H1 (cell line): ENCODE measurements around the gene CIPC. TPM values are rescaled to one million over a fixed set of nuclear protein-coding genes. Genes with fewer than 3 reads are reported as not detected.

ENCODE experiments used
- CTCF ChIA-PET: fragments of 300-600 bp; sonication (Branson Sonifier 250); formaldehyde crosslinking; loops from one replicate; lab custom pipeline; 2021; ENCODE audit not compliant: partially characterized antibody; lab: Charles Lee
- POLR2A ChIA-PET: fragments of 300-600 bp; sonication (Branson Sonifier 250); formaldehyde crosslinking; loops from one replicate; lab custom pipeline; 2021; ENCODE audit warnings: inconsistent platforms; ENCODE audit not compliant: partially characterized antibody; lab: Charles Lee
- DNase-seq, 2 experiments: peaks; one replicate each; pipeline versions ENCODE4 v3.0.0 to v3.0.0-alpha.2; 2010 to 2022; ENCODE audit warnings: low spot score in 2 of 2, low read depth in 1 of 2, mixed read lengths in 1 of 2
- FAIRE-seq: peaks from 2 replicates; lab custom pipeline; 2011; peaks lifted over from hg19 to GRCh38; lab: Jason Lieb, UNC
- H2AFZ ChIP-seq: 2 replicates; pipeline ENCODE4 v1.8.1; 2012; ENCODE audit warnings: low read length, inconsistent platforms
- H2AK5ac ChIP-seq: 2 replicates; pipeline ENCODE4 v1.6.1; 2013; ENCODE audit warnings: low read depth, low read length
- H2BK120ac ChIP-seq: replicated peaks from 2 replicates; pipeline ENCODE3; 2013; ENCODE audit warnings: low read depth, low read length, inconsistent platforms
- H2BK12ac ChIP-seq: 2 replicates; pipeline ENCODE4 v1.6.1; 2013; ENCODE audit warnings: low read depth, low read length
- H2BK15ac ChIP-seq: 2 replicates; pipeline ENCODE4 v1.6.1; 2013; ENCODE audit warnings: low read length
- H2BK20ac ChIP-seq: 2 replicates; pipeline ENCODE4 v1.6.1; 2013; ENCODE audit warnings: low read length
- H2BK5ac ChIP-seq: 2 replicates; pipeline ENCODE4 v1.6.1; 2013; ENCODE audit warnings: low read depth, low read length
- H3K14ac ChIP-seq: 2 replicates; pipeline ENCODE4 v1.6.1; 2013; ENCODE audit warnings: inconsistent platforms; ENCODE audit not compliant: insufficient read length
- H3K18ac ChIP-seq: 2 replicates; pipeline ENCODE4 v1.6.1; 2013; ENCODE audit warnings: low read length; ENCODE audit errors: extremely low read depth
- H3K23ac ChIP-seq: 2 replicates; pipeline ENCODE4 v1.6.1; 2013; ENCODE audit warnings: inconsistent platforms; ENCODE audit not compliant: insufficient read length
- H3K23me2 ChIP-seq: 2 replicates; pipeline ENCODE4 v1.6.1; 2013; ENCODE audit warnings: low read depth, low read length
- H3K27ac ChIP-seq: 2 replicates; pipeline ENCODE4 v1.6.1; 2011; ENCODE audit warnings: low read depth, low read length, inconsistent platforms
- H3K27me3 ChIP-seq, 4 experiments: replicated peaks in 1 of 4; 1 replicate in 1 of 4; 2 replicates in 3 of 4; pipeline versions ENCODE4 v1.6.1 to v1.8.1; 2011 to 2013; ENCODE audit warnings: low read length in 3 of 4, mild to moderate bottlenecking in 3 of 4, inconsistent platforms in 2 of 4, mixed read lengths in 2 of 4, moderate library complexity in 1 of 4; ENCODE audit not compliant: control insufficient read depth in 3 of 4, insufficient read depth in 3 of 4; ENCODE audit errors: extremely low read depth in 1 of 4
- H3K36me3 ChIP-seq, 4 experiments: 2 replicates each; pipeline versions ENCODE4 v1.6.1 to v1.8.1; 2011 to 2013; ENCODE audit warnings: mild to moderate bottlenecking in 4 of 4, low read length in 3 of 4, moderate library complexity in 2 of 4, control low read depth in 1 of 4, inconsistent platforms in 1 of 4; ENCODE audit not compliant: insufficient read depth in 4 of 4, control insufficient read depth in 2 of 4
- H3K4ac ChIP-seq: replicated peaks from 2 replicates; pipeline ENCODE3; 2013; ENCODE audit warnings: low read length, low read depth, mixed read lengths, inconsistent platforms; ENCODE audit not compliant: insufficient read length
- H3K4me1 ChIP-seq, 4 experiments: replicated peaks in 1 of 4; 1 replicate in 1 of 4; 2 replicates in 3 of 4; pipeline versions ENCODE4 v1.6.1 to v1.8.1; 2011 to 2013; ENCODE audit warnings: low read length in 3 of 4, inconsistent platforms in 2 of 4, mixed read lengths in 1 of 4; ENCODE audit not compliant: insufficient read depth in 4 of 4, control insufficient read depth in 3 of 4
- H3K4me2 ChIP-seq, 2 experiments: 2 replicates each; pipeline versions ENCODE4 v1.6.1 to v1.8.1; 2011 to 2013; ENCODE audit warnings: low read depth in 2 of 2, low read length in 2 of 2, control low read depth in 1 of 2, inconsistent platforms in 1 of 2, mild to moderate bottlenecking in 1 of 2; ENCODE audit not compliant: insufficient read depth in 1 of 2
- H3K4me3 ChIP-seq, 4 experiments: fragments of 200-600, 300-600 bp in 1 of 4; sonication (generic), shearing (Covaris generic), sonication (Bioruptor Twin) in 1 of 4; 2 replicates each; pipeline versions ENCODE4 v1.5.1 to v1.8.1; 2011 to 2016; ENCODE audit warnings: low read length in 4 of 4, low read depth in 3 of 4, control low read depth in 2 of 4, inconsistent platforms in 2 of 4, mild to moderate bottlenecking in 2 of 4, mixed read lengths in 1 of 4, moderate library complexity in 1 of 4; ENCODE audit not compliant: insufficient read depth in 2 of 4; ENCODE audit errors: extremely low read depth in 1 of 4
- H3K56ac ChIP-seq: replicated peaks from 2 replicates; pipeline ENCODE3; 2013; ENCODE audit warnings: low read depth, mild to moderate bottlenecking, mixed read lengths, low read length, inconsistent platforms; ENCODE audit not compliant: insufficient read length
- H3K79me1 ChIP-seq: 2 replicates; pipeline ENCODE4 v1.6.1; 2013; ENCODE audit warnings: low read depth, low read length, control low read depth
- H3K79me2 ChIP-seq, 2 experiments: 2 replicates each; pipeline versions ENCODE4 v1.6.1 to v1.8.1; 2012 to 2013; ENCODE audit warnings: low read length in 2 of 2, mild to moderate bottlenecking in 2 of 2, inconsistent platforms in 1 of 2; ENCODE audit not compliant: insufficient read depth in 2 of 2, control insufficient read depth in 1 of 2
- H3K9ac ChIP-seq, 4 experiments: replicated peaks in 1 of 4; 1 replicate in 1 of 4; 2 replicates in 3 of 4; pipeline versions ENCODE4 v1.6.1 to v1.8.1; 2011 to 2013; ENCODE audit warnings: low read depth in 3 of 4, low read length in 3 of 4, control low read depth in 2 of 4, mild to moderate bottlenecking in 2 of 4, moderate library complexity in 2 of 4, inconsistent platforms in 1 of 4; ENCODE audit errors: extremely low read depth in 1 of 4
- H3K9me3 ChIP-seq, 2 experiments: 2 replicates each; pipeline versions ENCODE4 v1.6.1 to v1.8.1; 2012 to 2013; ENCODE audit warnings: mild to moderate bottlenecking in 2 of 2, moderate library complexity in 2 of 2, control low read depth in 1 of 2, inconsistent platforms in 1 of 2, low read depth in 1 of 2, low read length in 1 of 2, mixed read lengths in 1 of 2; ENCODE audit not compliant: insufficient read depth in 2 of 2
- H4K20me1 ChIP-seq, 2 experiments: replicated peaks in 1 of 2; 2 replicates each; pipeline versions ENCODE3 to v1.8.1; 2011 to 2013; ENCODE audit warnings: inconsistent platforms in 2 of 2, low read length in 2 of 2, mild to moderate bottlenecking in 1 of 2; ENCODE audit not compliant: insufficient read depth in 2 of 2, control insufficient read depth in 1 of 2
- H4K5ac ChIP-seq: 2 replicates; pipeline ENCODE4 v1.6.1; 2013; ENCODE audit warnings: low read length, low read depth, mixed read lengths, inconsistent platforms; ENCODE audit not compliant: insufficient read length
- H4K8ac ChIP-seq: 2 replicates; pipeline ENCODE4 v1.8.0; 2013; ENCODE audit warnings: mild to moderate bottlenecking, moderate library complexity, low read length, inconsistent platforms; ENCODE audit not compliant: insufficient read depth; ENCODE audit errors: extremely low read depth
- H4K91ac ChIP-seq: replicated peaks from 2 replicates; pipeline ENCODE3; 2013; ENCODE audit warnings: low read length, mixed read lengths, inconsistent platforms; ENCODE audit not compliant: insufficient read length
- BACH1 ChIP-seq: IDR thresholded peaks from 2 replicates; pipeline ENCODE4 v1.6.1; 2012; ENCODE audit warnings: low read length, improper control_type of control experiment
- BCL11A ChIP-seq, 2 experiments: IDR thresholded peaks; one replicate each; pipeline ENCODE4 v1.6.1; 2011; ENCODE audit warnings: low read depth in 2 of 2, low read length in 2 of 2, mild to moderate bottlenecking in 2 of 2
- EZH2 ChIP-seq: fragments of 200-600 bp; sonication (generic); IDR thresholded peaks from 2 replicates; pipeline ENCODE4 v1.7.1; 2012; ENCODE audit warnings: low read depth, mild to moderate bottlenecking, moderate library complexity, low read length, inconsistent platforms; ENCODE audit not compliant: severe bottlenecking
- FOSL1 ChIP-seq: IDR thresholded peaks from 2 replicates; pipeline ENCODE4 v1.6.1; 2011; ENCODE audit warnings: mild to moderate bottlenecking, low read depth, low read length, moderate library complexity; ENCODE audit not compliant: insufficient read depth
- GABPA ChIP-seq: IDR thresholded peaks from 2 replicates; pipeline ENCODE4 v1.6.1; 2011; ENCODE audit warnings: mild to moderate bottlenecking, low read length, moderate library complexity, borderline replicate concordance; ENCODE audit not compliant: insufficient read depth
- KDM1A ChIP-seq: fragments of 200-600, 300-600 bp; sonication (generic); IDR thresholded peaks from 2 replicates; pipeline ENCODE4 v1.7.1; 2016; ENCODE audit warnings: mild to moderate bottlenecking, low read length, borderline replicate concordance
- MAX ChIP-seq: IDR thresholded peaks from 2 replicates; pipeline ENCODE4 v1.6.1; 2012; ENCODE audit warnings: inconsistent platforms
- POLR2A ChIP-seq, 2 experiments: IDR thresholded peaks; 1 replicate in 1 of 2; 2 replicates in 1 of 2; pipeline ENCODE4 v1.6.1; 2011; ENCODE audit warnings: low read depth in 2 of 2, low read length in 2 of 2, mild to moderate bottlenecking in 2 of 2; ENCODE audit errors: control extremely low read depth in 1 of 2
- RBBP5 ChIP-seq: IDR thresholded peaks from 2 replicates; pipeline ENCODE4 v1.7.1; 2012; ENCODE audit warnings: low read depth, mild to moderate bottlenecking, inconsistent platforms, low read length, moderate library complexity, borderline replicate concordance
- RXRA ChIP-seq: IDR thresholded peaks from 2 replicates; pipeline ENCODE4 v1.6.1; 2011; ENCODE audit warnings: low read depth, mild to moderate bottlenecking, low read length, moderate library complexity; ENCODE audit not compliant: insufficient read depth
- SP4 ChIP-seq: IDR thresholded peaks from 2 replicates; pipeline ENCODE4 v1.6.1; 2012; ENCODE audit warnings: low read length, inconsistent platforms
- SRF ChIP-seq: IDR thresholded peaks from 2 replicates; pipeline ENCODE4 v1.6.1; 2011; ENCODE audit warnings: mild to moderate bottlenecking, low read depth, low read length, moderate library complexity
- ZNF274 ChIP-seq: IDR thresholded peaks from 2 replicates; pipeline ENCODE4 v1.7.0; 2012; ENCODE audit warnings: low read length, borderline replicate concordance; ENCODE audit errors: extremely low read depth
- WGBS, 2 experiments: shearing (Covaris generic) in 1 of 2; methylation state at CpG; one replicate each; pipeline versions ENCODE4 v1.1.6 to v1.1.7; 2013 to 2015; ENCODE audit warnings: low lambda C conversion rate in 2 of 2, mixed read lengths in 2 of 2, inconsistent platforms in 1 of 2, low coverage in 1 of 2, missing lambda C conversion rate in 1 of 2; ENCODE audit not compliant: insufficient replicate concordance in 2 of 2, insufficient coverage in 1 of 2, insufficient read length in 1 of 2; ENCODE audit errors: extremely low coverage in 1 of 2, missing lambda C conversion rate in 1 of 2; 5-methylcytosine and 5-hydroxymethylcytosine counted together
- polyA plus RNA-seq, 7 experiments: library from polyadenylated mRNA; depleted of rRNA in 3 of 7; stranded (reverse) in 5 of 7; unstranded in 2 of 7; fragments of >200 nt in 5 of 7; fragments of 200-250 nt in 2 of 7; gene quantifications; 1 replicate in 5 of 7; 2 replicates in 1 of 7; 4 replicates in 1 of 7; pipeline versions ENCODE4 v1.2.1 to v1.2.3, GENCODE V29; 2011 to 2013; ENCODE audit warnings: missing spikeins in 2 of 7, mixed read lengths in 2 of 7
- total RNA-seq: library from RNA; stranded (reverse); fragmentation: NEBNext Ultra II Directional; extraction: Animal tissue kit (Norgen Biotek cat#: 25700); gene quantifications from 2 replicates; pipeline ENCODE4 v1.2.1, GENCODE V29; 2021

CIPC gene
- total and polyA plus RNA-seq, 2 of the 8 experiments (the other 6 are each of a cell fraction or from before 2014, with no cell fraction given), result 13.9 to 32.7 TPM

- CTCF ChIA-PET, result interaction anchor here (0.6 to 56.8 kb wide), 12 partner anchors 10 to 237 kb away, joined by 3 to 1490 read pairs (median 4); partner anchors contain the start of gene ZDHHC22
Measured at GRCh38 chr14:77085538-77085937, 12.5 kb upstream of the CIPC start.

More at GRCh38 chr14:77085538-77085937, 12.5 kb upstream of the CIPC start:
- Histone ChIP-seq H3K36me3 (no peaks in the 10 kb centered on the region), H3K18ac (no peak overlapping the region), H4K5ac (no peak overlapping the region), H3K9ac (no peak overlapping the region; a peak in 2 of 7 replicates), H3K9me3 (no peaks in the 10 kb centered on the region), H3K27ac (peak overlapping the region; percentile 38), H2BK12ac (peak overlapping the region; percentile 84; the same call in 1 of the 2 replicates), H3K56ac (no peak overlapping the region), H3K23me2 (no peaks in the 10 kb centered on the region), H3K79me2 (no peaks in the 10 kb centered on the region), H2BK5ac (0 out of 2 replicates have a peak overlapping the region, but pooled peaks have one; percentile 28), H2BK120ac (no peak overlapping the region), H3K4me3 (no peak overlapping the region), H3K79me1 (no peaks in the 10 kb centered on the region), H2BK15ac (no peak overlapping the region), H2AK5ac (peak overlapping the region; percentile 8; the same call in 1 of the 2 replicates), H3K4me1 (peaks cover 10 to 30% (median 19%) of the 10 kb centered on the region in 4 experiments), H3K4me2 (no peak overlapping the region), H4K91ac (no peak overlapping the region), H4K20me1 (no peaks in the 10 kb centered on the region), H3K27me3 (no peaks in the 10 kb centered on the region), H3K4ac (no peak overlapping the region), H4K8ac (no peak overlapping the region), H3K23ac (no peak overlapping the region), H2BK20ac (no peak overlapping the region), H3K14ac (no peak overlapping the region), H2AFZ (peak overlapping the region; percentile 88)
- TF ChIP-seq GABPA (no peak), MAX (no peak), FOSL1 (no peak), BACH1 (no peak), SP4 (no peak), EZH2 (no peak), RBBP5 (no peak), RXRA (no peak), KDM1A (no peak), POLR2A (IDR thresholded peaks at IDR 0.05; ENCODE audit: control extremely low read depth in 1 of 2, low read depth in 2 of 2, low read length in 2 of 2) (no peak), SRF (no peak), ZNF274 (no peak), BCL11A (IDR thresholded peaks at IDR 0.05; ENCODE audit: low read depth in 2 of 2, low read length in 2 of 2) (no peak)
- POLR2A ChIA-PET, result interaction anchor here (0.5 to 5.7 kb wide), 19 partner anchors 9 to 172 kb away, joined by 3 to 45 read pairs (median 3); partner anchors contain the start of genes CIPC and IRF2BPL
- WGBS, 2 experiments, result 80% methylated on average over 4 of the region's 4 CpGs; no CpG with 5 or more reads in 1 of the 2 experiments
- DNase-seq (no peak), FAIRE-seq (no peak)
